WTC11 (cell line): ENCODE results near the gene TEKT1. TPM values are rescaled to one million over a fixed set of nuclear protein-coding genes. Genes with fewer than 3 reads are reported as not detected.

Experiments
- ATAC-seq: fragments of 200-7000 bp; cut with Tn5 transposase; 2 replicates; pipeline ENCODE4 v1.10.0; 2021; ENCODE audit warnings: mild to moderate bottlenecking, moderate library complexity
- CTCF ChIA-PET: fragments of 300-600 bp; sonication (Branson Sonifier 250); formaldehyde crosslinking; loops from one replicate; lab custom pipeline; 2021; ENCODE audit warnings: antibody characterized with exemption; lab: Charles Lee
- POLR2A ChIA-PET: fragments of 350-600 bp; sonication (Branson Sonifier 250); formaldehyde crosslinking; loops from one replicate; lab custom pipeline; 2021; ENCODE audit warnings: antibody characterized with exemption; lab: Charles Lee
- DNase-seq: peaks from one replicate; pipeline ENCODE4 v3.0.0; 2021; ENCODE audit warnings: low spot score
- H3K27ac Mint-ChIP-seq: 2 replicates; pipeline ENCODE4 v1.8.0; 2021; ENCODE audit warnings: mixed read lengths
- H3K27me3 Mint-ChIP-seq: 2 replicates; pipeline ENCODE4 v1.8.0; 2021; ENCODE audit warnings: low read depth, mild to moderate bottlenecking, moderate library complexity, mixed read lengths
- H3K36me3 Mint-ChIP-seq: 2 replicates; pipeline ENCODE4 v1.8.0; 2021; ENCODE audit warnings: mixed read lengths
- H3K4me1 Mint-ChIP-seq: 2 replicates; pipeline ENCODE4 v1.8.0; 2022; ENCODE audit warnings: mixed read lengths
- H3K4me3 Mint-ChIP-seq: 2 replicates; pipeline ENCODE4 v1.8.0; 2021; ENCODE audit warnings: mild to moderate bottlenecking, moderate library complexity, mixed read lengths
- H3K9me3 Mint-ChIP-seq: 2 replicates; pipeline ENCODE4 v1.8.0; 2021; ENCODE audit warnings: mixed read lengths
- total RNA-seq: library from RNA; stranded (reverse); gene quantifications from 3 replicates; pipeline ENCODE4 v1.2.3, GENCODE V29; 2021
- TF ChIP-seq, protein P1 (sequence below): sonication (generic); formaldehyde crosslinking; IDR thresholded peaks from 2 replicates; pipeline ENCODE4 v1.8.1; 2022; ENCODE audit warnings: mild to moderate bottlenecking, moderate library complexity, missing genetic modification reagents

TEKT1 gene
- total RNA-seq, 1 experiment from 2014 or later = 0.37 TPM

DNA sequence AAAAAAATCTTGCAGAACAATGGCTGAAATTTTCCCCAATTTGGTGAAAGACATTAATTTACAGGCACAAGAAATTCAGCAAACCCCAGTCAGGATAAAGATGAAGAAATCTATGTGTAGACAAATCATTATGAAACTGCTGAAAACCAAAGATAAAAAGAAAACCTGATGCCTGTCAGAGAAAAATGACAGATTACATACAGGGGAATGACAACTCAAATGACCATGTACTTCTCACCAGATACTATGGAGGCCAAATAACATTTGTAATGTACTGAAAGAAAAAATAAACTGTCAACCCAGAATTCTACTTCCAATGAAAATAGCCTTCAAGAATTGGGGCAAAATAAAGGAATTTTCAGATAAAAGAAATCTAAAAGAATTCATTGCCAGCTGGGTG lies 82.9 kb downstream of the TEKT1 start:
- peaks cover 5% of the 10 kb centered on the region; the same call in 1 of the 2 replicates for H3K27me3 Mint-ChIP-seq
- CTCF ChIA-PET = interaction anchor here (1.5 kb wide), 1 partner anchor 95 kb away, joined by 8 read pairs; no protein-coding TSS in a partner anchor

More for the DNA sequence above, 82.9 kb downstream of the TEKT1 start:
- Mint-ChIP-seq H3K4me1 (peaks cover 17% of the 10 kb centered on the region), H3K36me3 (peaks cover 7% of the 10 kb centered on the region; the same call in 1 of the 2 replicates), H3K27ac (no peak overlapping the region), H3K9me3 (peaks cover 36% of the 10 kb centered on the region), H3K4me3 (no peak overlapping the region)
- POLR2A ChIA-PET = no interaction called here
- no peak for DNase-seq
- no peak for ATAC-seq
- TF ChIP-seq, protein P1, sequence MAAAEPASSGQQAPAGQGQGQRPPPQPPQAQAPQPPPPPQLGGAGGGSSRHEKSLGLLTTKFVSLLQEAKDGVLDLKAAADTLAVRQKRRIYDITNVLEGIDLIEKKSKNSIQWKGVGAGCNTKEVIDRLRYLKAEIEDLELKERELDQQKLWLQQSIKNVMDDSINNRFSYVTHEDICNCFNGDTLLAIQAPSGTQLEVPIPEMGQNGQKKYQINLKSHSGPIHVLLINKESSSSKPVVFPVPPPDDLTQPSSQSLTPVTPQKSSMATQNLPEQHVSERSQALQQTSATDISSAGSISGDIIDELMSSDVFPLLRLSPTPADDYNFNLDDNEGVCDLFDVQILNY (CRISPR knock-in tag) = no peak

Other genes starting within 250 kb of the TEKT1 start
- gene KIAA0753, start 191.0 kb downstream of the TEKT1 start, total RNA-seq = 17.7 to 22.8 TPM (median 18.4 TPM) in 3 replicates
- 148 to 157 TPM (median 151 TPM) in 3 replicates for gene TXNDC17, start 190.7 kb downstream of the TEKT1 start, total RNA-seq
- gene MED31, start 180.1 kb downstream of the TEKT1 start, total RNA-seq = 10.6 to 12.3 TPM (median 11.4 TPM) in 3 replicates
- 2.3 to 2.7 TPM (median 2.6 TPM) in 3 replicates for gene C17orf100, start 180.0 kb downstream of the TEKT1 start, total RNA-seq
- 1.6 to 2.3 TPM (median 1.8 TPM) in 3 replicates for gene SLC13A5, start 118.4 kb downstream of the TEKT1 start, total RNA-seq
- 0.16 to 0.37 TPM (median 0.20 TPM) in 3 replicates for gene XAF1, start 75.7 kb downstream of the TEKT1 start, total RNA-seq
- gene FBXO39, start 55.5 kb downstream of the TEKT1 start, total RNA-seq = not detected in 3 replicates
- 1.6 to 1.9 TPM (median 1.9 TPM) in 3 replicates for gene ALOX12, start 164.3 kb upstream of the TEKT1 start, total RNA-seq
- gene RNASEK, start 180.9 kb upstream of the TEKT1 start, total RNA-seq = 162 to 173 TPM (median 170 TPM) in 3 replicates
- 11.4 to 13.5 TPM (median 12.3 TPM) in 3 replicates for gene BCL6B, start 191.3 kb upstream of the TEKT1 start, total RNA-seq
- 5.2 to 7.1 TPM (median 6.9 TPM) in 3 replicates for gene SLC16A13, start 204.3 kb upstream of the TEKT1 start, total RNA-seq
- 0.48 to 0.62 TPM (median 0.53 TPM) in 3 replicates for gene SLC16A11, start 212.4 kb upstream of the TEKT1 start, total RNA-seq
- gene CLEC10A, start 248.5 kb upstream of the TEKT1 start, total RNA-seq = 0.18 TPM in 1 of 3 replicates, not detected in the others